ENCODE data around the gene ADAM19.

- TF ChIP-seq EZH2 (IDR thresholded peaks at IDR 0.05; ENCODE audit: borderline replicate concordance, insufficient read depth, low read length, poor library complexity, severe bottlenecking): no peak
- TF ChIP-seq, protein P1, sequence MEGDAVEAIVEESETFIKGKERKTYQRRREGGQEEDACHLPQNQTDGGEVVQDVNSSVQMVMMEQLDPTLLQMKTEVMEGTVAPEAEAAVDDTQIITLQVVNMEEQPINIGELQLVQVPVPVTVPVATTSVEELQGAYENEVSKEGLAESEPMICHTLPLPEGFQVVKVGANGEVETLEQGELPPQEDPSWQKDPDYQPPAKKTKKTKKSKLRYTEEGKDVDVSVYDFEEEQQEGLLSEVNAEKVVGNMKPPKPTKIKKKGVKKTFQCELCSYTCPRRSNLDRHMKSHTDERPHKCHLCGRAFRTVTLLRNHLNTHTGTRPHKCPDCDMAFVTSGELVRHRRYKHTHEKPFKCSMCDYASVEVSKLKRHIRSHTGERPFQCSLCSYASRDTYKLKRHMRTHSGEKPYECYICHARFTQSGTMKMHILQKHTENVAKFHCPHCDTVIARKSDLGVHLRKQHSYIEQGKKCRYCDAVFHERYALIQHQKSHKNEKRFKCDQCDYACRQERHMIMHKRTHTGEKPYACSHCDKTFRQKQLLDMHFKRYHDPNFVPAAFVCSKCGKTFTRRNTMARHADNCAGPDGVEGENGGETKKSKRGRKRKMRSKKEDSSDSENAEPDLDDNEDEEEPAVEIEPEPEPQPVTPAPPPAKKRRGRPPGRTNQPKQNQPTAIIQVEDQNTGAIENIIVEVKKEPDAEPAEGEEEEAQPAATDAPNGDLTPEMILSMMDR (IDR thresholded peaks at IDR 0.05; ENCODE audit: poor library complexity, severe bottlenecking): no peak
- no peak for TF ChIP-seq POLR2AphosphoS5 (IDR thresholded peaks at IDR 0.05)
- no peak for TF ChIP-seq REST (IDR thresholded peaks at IDR 0.05; ENCODE audit: borderline replicate concordance)
- no peak for TF ChIP-seq RAD21 (conservative IDR thresholded peaks at IDR 0.05)
- no peak for TF ChIP-seq MXI1 (conservative IDR thresholded peaks at IDR 0.05; ENCODE audit: poor library complexity, severe bottlenecking)
- TF ChIP-seq TAF1 (IDR thresholded peaks at IDR 0.05; ENCODE audit: low read depth): no peak
- no peak for TF ChIP-seq SMC3 (conservative IDR thresholded peaks at IDR 0.05; ENCODE audit: poor library complexity)
Observed at GRCh38 chr5:157523976-157524375, 51.6 kb downstream of the ADAM19 start.
